MM.1S (cell line): Measurements from ENCODE around the gene GPR158.

Source experiments
- DNase-seq: peaks from one replicate; pipeline ENCODE4 v3.0.0-alpha.2; 2015
- H2AFZ ChIP-seq: fragments of 300-600 bp; sonication (generic); 2 replicates; pipeline ENCODE4 v1.6.0; 2016; ENCODE audit warnings: antibody characterized with exemption, low read length
- H3F3A ChIP-seq: fragments of 300-600 bp; sonication (generic); 2 replicates; pipeline ENCODE4 v1.6.1; 2016; ENCODE audit warnings: mild to moderate bottlenecking, antibody characterized with exemption, low read length, moderate library complexity, mixed read lengths; ENCODE audit not compliant: insufficient read depth
- H3K27ac ChIP-seq: fragments of 300-600 bp; sonication (generic); 2 replicates; pipeline ENCODE4 v1.5.1; 2016; ENCODE audit warnings: mild to moderate bottlenecking, low read length
- H3K27me3 ChIP-seq: fragments of 300-600 bp; sonication (generic); replicated peaks from 2 replicates; pipeline ENCODE4 v1.6.0; 2016; ENCODE audit warnings: low read length; ENCODE audit not compliant: insufficient read depth
- H3K36me3 ChIP-seq: fragments of 300-600 bp; sonication (generic); replicated peaks from 2 replicates; pipeline ENCODE4 v1.6.1; 2016; ENCODE audit warnings: mild to moderate bottlenecking, low read length, mixed read lengths; ENCODE audit not compliant: insufficient read depth
- H3K4me1 ChIP-seq: fragments of 300-600 bp; sonication (generic); 2 replicates; pipeline ENCODE4 v1.6.1; 2016; ENCODE audit warnings: low read length, mixed read lengths
- H3K4me2 ChIP-seq: fragments of 300-600 bp; sonication (generic); 2 replicates; pipeline ENCODE4 v1.6.0; 2016; ENCODE audit warnings: low read depth, low read length
- H3K4me3 ChIP-seq: fragments of 300-600 bp; sonication (generic); 2 replicates; pipeline ENCODE4 v1.5.1; 2016; ENCODE audit warnings: low read length, mixed read lengths
- H3K79me2 ChIP-seq: fragments of 300-600 bp; sonication (generic); 2 replicates; pipeline ENCODE4 v1.6.1; 2016; ENCODE audit warnings: mixed run types, low read length, mixed read lengths
- H3K9ac ChIP-seq: fragments of 300-600 bp; sonication (generic); 2 replicates; pipeline ENCODE4 v1.6.1; 2016; ENCODE audit warnings: low read length, mixed read lengths
- H3K9me2 ChIP-seq: fragments of 300-600 bp; sonication (generic); replicated peaks from 2 replicates; pipeline ENCODE4 v1.6.1; 2016; ENCODE audit warnings: mild to moderate bottlenecking, low read length, mixed read lengths; ENCODE audit not compliant: insufficient read depth
- H3K9me3 ChIP-seq: fragments of 300-600 bp; sonication (generic); replicated peaks from 2 replicates; pipeline ENCODE4 v1.6.1; 2016; ENCODE audit warnings: mild to moderate bottlenecking, low read length, mixed read lengths; ENCODE audit not compliant: insufficient read depth
- H4K20me1 ChIP-seq: fragments of 300-600 bp; sonication (generic); 2 replicates; pipeline ENCODE4 v1.6.1; 2016; ENCODE audit warnings: mild to moderate bottlenecking, low read length, moderate library complexity, mixed read lengths; ENCODE audit not compliant: insufficient read depth
- CTCF ChIP-seq: fragments of 300-600 bp; sonication (generic); IDR thresholded peaks from 2 replicates; pipeline ENCODE4 v1.5.1; 2016; ENCODE audit warnings: antibody characterized with exemption, low read length, mixed read lengths
- EZH2 ChIP-seq: fragments of 300-600 bp; sonication (generic); optimal IDR thresholded peaks from 2 replicates; pipeline ENCODE3; 2017; ENCODE audit warnings: low read depth, mild to moderate bottlenecking, antibody characterized with exemption, low read length, mixed read lengths
- EZH2phosphoT487 ChIP-seq: fragments of 300-600 bp; sonication (generic); IDR thresholded peaks from 2 replicates; pipeline ENCODE4 v1.6.1; 2018; ENCODE audit warnings: antibody characterized with exemption, low read length

GPR158 gene

GRCh38 chr10:25388188-25388861 lies 213.5 kb downstream of the GPR158 start:
- no peaks in the 10 kb centered on the region for H3K79me2 ChIP-seq
- H3K4me3 ChIP-seq: no peak overlapping the region
- no peak overlapping the region for H3K4me2 ChIP-seq
- DNase-seq: no peak
- H3F3A ChIP-seq: no peaks in the 10 kb centered on the region
- no peaks in the 10 kb centered on the region for H3K36me3 ChIP-seq
- no peak overlapping the region for H3K9ac ChIP-seq
- no peak overlapping the region for H3K27ac ChIP-seq
- no peaks in the 10 kb centered on the region for H4K20me1 ChIP-seq
- H3K4me1 ChIP-seq: no peaks in the 10 kb centered on the region
- no peaks in the 10 kb centered on the region for H3K9me3 ChIP-seq
- H3K9me2 ChIP-seq: no peaks in the 10 kb centered on the region
- H3K27me3 ChIP-seq: no peaks in the 10 kb centered on the region
- no peak for TF ChIP-seq EZH2
- TF ChIP-seq CTCF: no peak
- no peak for TF ChIP-seq EZH2phosphoT487
- H2AFZ ChIP-seq: no peak overlapping the region

GRCh38 chr10:25388862-25389206 lies 214.0 kb downstream of the GPR158 start:
- H2AFZ ChIP-seq: no peak overlapping the region
- no peak overlapping the region for H3K4me3 ChIP-seq
- no peak for TF ChIP-seq EZH2phosphoT487
- TF ChIP-seq EZH2: no peak
- no peak for TF ChIP-seq CTCF

GRCh38 chr10:25390733-25391132 lies 215.9 kb downstream of the GPR158 start:
- no peaks in the 10 kb centered on the region for H3K79me2 ChIP-seq
- no peaks in the 10 kb centered on the region for H3K9me2 ChIP-seq
- no peak overlapping the region for H3K4me2 ChIP-seq
- H3K27ac ChIP-seq: no peak overlapping the region
- H3K4me3 ChIP-seq: no peak overlapping the region
- no peaks in the 10 kb centered on the region for H3K9me3 ChIP-seq
- DNase-seq: no peak
- H3K9ac ChIP-seq: no peak overlapping the region
- TF ChIP-seq CTCF (no peak), EZH2 (no peak)
- no peaks in the 10 kb centered on the region for H4K20me1 ChIP-seq
- no peaks in the 10 kb centered on the region for H3K27me3 ChIP-seq
- H2AFZ ChIP-seq: no peak overlapping the region
- H3F3A ChIP-seq: no peaks in the 10 kb centered on the region
- H3K36me3 ChIP-seq: no peaks in the 10 kb centered on the region
- no peaks in the 10 kb centered on the region for H3K4me1 ChIP-seq

More at GRCh38 chr10:25388862-25389206, 214.0 kb downstream of the GPR158 start:
- H3K27me3 ChIP-seq: no peaks in the 10 kb centered on the region
- H3K9me2 ChIP-seq: no peaks in the 10 kb centered on the region
- H3K27ac ChIP-seq: no peak overlapping the region
- DNase-seq: no peak
- H3K36me3 ChIP-seq: no peaks in the 10 kb centered on the region
- no peaks in the 10 kb centered on the region for H3K79me2 ChIP-seq
- no peaks in the 10 kb centered on the region for H4K20me1 ChIP-seq
- no peaks in the 10 kb centered on the region for H3F3A ChIP-seq
- H3K9me3 ChIP-seq: no peaks in the 10 kb centered on the region
- no peak overlapping the region for H3K9ac ChIP-seq
- H3K4me1 ChIP-seq: no peaks in the 10 kb centered on the region
- H3K4me2 ChIP-seq: no peak overlapping the region
